Skeletal muscle satellite cell (primary cell): ENCODE results near the gene SH3GL3.

Experiments used
- H3K27me3 ChIP-seq: 2 replicates; pipeline ENCODE4 v1.7.0; 2013; ENCODE audit warnings: low read length; ENCODE audit not compliant: control insufficient read depth, insufficient read depth
- H3K36me3 ChIP-seq: 2 replicates; pipeline ENCODE4 v1.7.0; 2013; ENCODE audit warnings: mild to moderate bottlenecking, control low read depth, low read length; ENCODE audit not compliant: insufficient read depth
- H3K4me1 ChIP-seq: 2 replicates; pipeline ENCODE4 v1.7.0; 2013; ENCODE audit warnings: low read length; ENCODE audit not compliant: control insufficient read depth, insufficient read depth
- H3K4me2 ChIP-seq: 2 replicates; pipeline ENCODE4 v1.7.0; 2013; ENCODE audit warnings: mild to moderate bottlenecking, low read length
- H3K4me3 ChIP-seq: 2 replicates; pipeline ENCODE4 v1.7.0; 2013; ENCODE audit warnings: low read length
- H3K9ac ChIP-seq: 2 replicates; pipeline ENCODE4 v1.7.0; 2013; ENCODE audit warnings: mild to moderate bottlenecking, low read depth, low read length, moderate library complexity
- H3K9me3 ChIP-seq: replicated peaks from 2 replicates; pipeline ENCODE4 v1.7.0; 2013; ENCODE audit warnings: mild to moderate bottlenecking, control low read depth, low read length

SH3GL3 gene

GRCh38 chr15:83470887-83471286 lies 23.7 kb downstream of the SH3GL3 start:
- no peak overlapping the region for H3K4me3 ChIP-seq
- H3K36me3 ChIP-seq, result no peaks in the 10 kb centered on the region
- no peak overlapping the region for H3K4me2 ChIP-seq
- H3K4me1 ChIP-seq, result no peaks in the 10 kb centered on the region
- peaks cover 9% of the 10 kb centered on the region for H3K27me3 ChIP-seq
- H3K9me3 ChIP-seq, result no peaks in the 10 kb centered on the region
- no peak overlapping the region for H3K9ac ChIP-seq

- no peaks in the 10 kb centered on the region for H3K36me3 ChIP-seq
- H3K4me1 ChIP-seq, result no peaks in the 10 kb centered on the region
- no peak overlapping the region for H3K4me2 ChIP-seq
- H3K9ac ChIP-seq, result no peak overlapping the region
- no peaks in the 10 kb centered on the region for H3K9me3 ChIP-seq
- H3K4me3 ChIP-seq, result no peak overlapping the region
- peaks cover 9% of the 10 kb centered on the region for H3K27me3 ChIP-seq
These were observed 24.2 kb downstream of the SH3GL3 start for GRCh38 chr15:83471307-83471866.

- Histone ChIP-seq H3K36me3 (no peaks in the 10 kb centered on the region), H3K4me3 (no peak overlapping the region), H3K9ac (no peak overlapping the region), H3K4me1 (no peaks in the 10 kb centered on the region), H3K9me3 (no peaks in the 10 kb centered on the region), H3K27me3 (peaks cover 8% of the 10 kb centered on the region), H3K4me2 (no peak overlapping the region)
These were observed 25.0 kb downstream of the SH3GL3 start for GRCh38 chr15:83472151-83472550.

- H3K9ac ChIP-seq, result no peak overlapping the region
- H3K27me3 ChIP-seq, result peaks cover 8% of the 10 kb centered on the region
- H3K4me3 ChIP-seq, result no peak overlapping the region
- H3K4me1 ChIP-seq, result no peaks in the 10 kb centered on the region
- H3K4me2 ChIP-seq, result no peak overlapping the region
- no peaks in the 10 kb centered on the region for H3K9me3 ChIP-seq
- H3K36me3 ChIP-seq, result no peaks in the 10 kb centered on the region
These were observed 25.7 kb downstream of the SH3GL3 start for GRCh38 chr15:83472797-83473196.

GRCh38 chr15:83474578-83474977 lies 27.4 kb downstream of the SH3GL3 start:
- no peak overlapping the region for H3K4me3 ChIP-seq
- no peak overlapping the region for H3K4me2 ChIP-seq
- H3K27me3 ChIP-seq, result peaks cover 2% of the 10 kb centered on the region
- no peaks in the 10 kb centered on the region for H3K36me3 ChIP-seq
- H3K9me3 ChIP-seq, result no peaks in the 10 kb centered on the region
- no peaks in the 10 kb centered on the region for H3K4me1 ChIP-seq
- H3K9ac ChIP-seq, result no peak overlapping the region

GRCh38 chr15:83475551-83475950 lies 28.4 kb downstream of the SH3GL3 start:
- H3K9me3 ChIP-seq, result no peaks in the 10 kb centered on the region
- no peaks in the 10 kb centered on the region for H3K36me3 ChIP-seq
- no peak overlapping the region for H3K4me2 ChIP-seq
- no peaks in the 10 kb centered on the region for H3K27me3 ChIP-seq
- no peak overlapping the region for H3K9ac ChIP-seq
- no peaks in the 10 kb centered on the region for H3K4me1 ChIP-seq
- H3K4me3 ChIP-seq, result no peak overlapping the region

GRCh38 chr15:83476066-83476465 lies 28.9 kb downstream of the SH3GL3 start:
- Histone ChIP-seq H3K9ac (no peak overlapping the region), H3K4me3 (no peak overlapping the region), H3K36me3 (no peaks in the 10 kb centered on the region), H3K27me3 (no peaks in the 10 kb centered on the region), H3K4me2 (no peak overlapping the region), H3K4me1 (no peaks in the 10 kb centered on the region), H3K9me3 (no peaks in the 10 kb centered on the region)

GRCh38 chr15:83476708-83477107 lies 29.6 kb downstream of the SH3GL3 start:
- Histone ChIP-seq H3K4me3 (no peak overlapping the region), H3K27me3 (no peaks in the 10 kb centered on the region), H3K4me1 (no peaks in the 10 kb centered on the region), H3K4me2 (no peak overlapping the region), H3K36me3 (no peaks in the 10 kb centered on the region), H3K9ac (no peak overlapping the region), H3K9me3 (no peaks in the 10 kb centered on the region)

GRCh38 chr15:83477172-83477807 lies 30.1 kb downstream of the SH3GL3 start:
- Histone ChIP-seq H3K9ac (no peak overlapping the region), H3K9me3 (no peaks in the 10 kb centered on the region), H3K27me3 (no peaks in the 10 kb centered on the region), H3K4me2 (no peak overlapping the region), H3K4me1 (no peaks in the 10 kb centered on the region), H3K4me3 (no peak overlapping the region), H3K36me3 (no peaks in the 10 kb centered on the region)

- H3K9me3 ChIP-seq, result no peaks in the 10 kb centered on the region
- no peaks in the 10 kb centered on the region for H3K27me3 ChIP-seq
- no peak overlapping the region for H3K9ac ChIP-seq
- no peaks in the 10 kb centered on the region for H3K4me1 ChIP-seq
- H3K36me3 ChIP-seq, result no peaks in the 10 kb centered on the region
- H3K4me3 ChIP-seq, result no peak overlapping the region
- no peak overlapping the region for H3K4me2 ChIP-seq
These were observed 30.8 kb downstream of the SH3GL3 start for GRCh38 chr15:83477808-83478537.

- no peaks in the 10 kb centered on the region for H3K27me3 ChIP-seq
- no peak overlapping the region for H3K9ac ChIP-seq
- H3K9me3 ChIP-seq, result no peaks in the 10 kb centered on the region
- H3K4me1 ChIP-seq, result no peaks in the 10 kb centered on the region
- no peaks in the 10 kb centered on the region for H3K36me3 ChIP-seq
- H3K4me2 ChIP-seq, result no peak overlapping the region
- no peak overlapping the region for H3K4me3 ChIP-seq
These were observed 36.5 kb downstream of the SH3GL3 start for GRCh38 chr15:83483612-83484011.

GRCh38 chr15:83484636-83485035 lies 37.5 kb downstream of the SH3GL3 start:
- no peak overlapping the region for H3K4me2 ChIP-seq
- peaks cover 3% of the 10 kb centered on the region for H3K27me3 ChIP-seq
- H3K4me1 ChIP-seq, result no peaks in the 10 kb centered on the region
- no peak overlapping the region for H3K4me3 ChIP-seq
- H3K9me3 ChIP-seq, result no peaks in the 10 kb centered on the region
- H3K36me3 ChIP-seq, result no peaks in the 10 kb centered on the region
- no peak overlapping the region for H3K9ac ChIP-seq
